Activated CD8-positive, alpha-beta memory T cell treated with anti-CD3 and anti-CD28 coated beads, Interleukin-2, amount 50 U/mL, for 48 hours (primary cell): Measurements from ENCODE around the gene KIRREL3.

ENCODE experiments used
- DNase-seq: peaks from one replicate; pipeline ENCODE4 v3.0.0-alpha.2; 2020

KIRREL3 gene

GRCh38 chr11:126949066-126949891 lies 51.3 kb downstream of the KIRREL3 start:
- DNase-seq, result no peak

- DNase-seq, result no peak
Observed at GRCh38 chr11:126948563-126948962, 52.0 kb downstream of the KIRREL3 start.

- DNase-seq, result no peak
Observed at GRCh38 chr11:126945319-126945718, 55.3 kb downstream of the KIRREL3 start.

GRCh38 chr11:126943316-126943715 lies 57.3 kb downstream of the KIRREL3 start:
- DNase-seq, result no peak

- DNase-seq, result no peak
Observed at GRCh38 chr11:126942146-126942545, 58.4 kb downstream of the KIRREL3 start.

GRCh38 chr11:126939552-126939951 lies 61.0 kb downstream of the KIRREL3 start:
- DNase-seq, result no peak

- DNase-seq, result no peak
Observed at GRCh38 chr11:126938718-126939117, 61.9 kb downstream of the KIRREL3 start.

GRCh38 chr11:126930091-126930841 lies 70.3 kb downstream of the KIRREL3 start:
- no peak for DNase-seq

GRCh38 chr11:126929179-126930061 lies 71.2 kb downstream of the KIRREL3 start:
- no peak for DNase-seq

GRCh38 chr11:126927623-126928022 lies 72.9 kb downstream of the KIRREL3 start:
- no peak for DNase-seq

GRCh38 chr11:126926376-126926791 lies 74.2 kb downstream of the KIRREL3 start:
- DNase-seq, result no peak

- no peak for DNase-seq
Observed at GRCh38 chr11:126925321-126926093, 75.1 kb downstream of the KIRREL3 start.

- DNase-seq, result no peak
Observed at GRCh38 chr11:126924376-126925040, 76.1 kb downstream of the KIRREL3 start.

- DNase-seq, result no peak
Observed at GRCh38 chr11:126920833-126921232, 79.7 kb downstream of the KIRREL3 start.

- no peak for DNase-seq
Observed at GRCh38 chr11:126919147-126919823, 81.3 kb downstream of the KIRREL3 start.

- DNase-seq, result no peak
Observed at GRCh38 chr11:126918556-126918955, 82.0 kb downstream of the KIRREL3 start.

GRCh38 chr11:126917531-126918204 lies 82.9 kb downstream of the KIRREL3 start:
- DNase-seq, result no peak

GRCh38 chr11:126915430-126915829 lies 85.1 kb downstream of the KIRREL3 start:
- no peak for DNase-seq

GRCh38 chr11:126914941-126915340 lies 85.6 kb downstream of the KIRREL3 start:
- no peak for DNase-seq

- no peak for DNase-seq
Observed at GRCh38 chr11:126914166-126914565, 86.4 kb downstream of the KIRREL3 start.

GRCh38 chr11:126904520-126904919 lies 96.0 kb downstream of the KIRREL3 start:
- no peak for DNase-seq
